Spleen (tissue), 11 donors: ENCODE measurements around the gene IFFO2. TPM values are rescaled to one million over a fixed set of nuclear protein-coding genes. Genes with fewer than 3 reads are reported as not detected.
A peak's percentile ranks its signal among the peaks of the same experiment; 100 is the strongest.

Experiments used
- DNase-seq: peaks from one replicate; pipeline ENCODE4 v3.0.0-alpha.2; 2020
- H3K27ac ChIP-seq, 8 donors: fragments of 200-600 bp; sonication (generic) in 7 of 8; 1 replicate in 4 of 8; 2 replicates in 4 of 8; pipeline versions ENCODE4 v1.5.0 to v1.8.0; 2016 to 2021; ENCODE audit warnings: inconsistent platforms in 4 of 8, mild to moderate bottlenecking in 4 of 8, moderate library complexity in 1 of 8
- H3K27me3 ChIP-seq, 7 donors: fragments of 200-600 bp; sonication (generic) in 6 of 7; replicated peaks in 1 of 7; 1 replicate in 4 of 7; 2 replicates in 3 of 7; pipeline versions ENCODE4 v1.5.0 to v1.8.0; 2016 to 2021; ENCODE audit warnings: inconsistent platforms in 3 of 7, mild to moderate bottlenecking in 1 of 7
- H3K36me3 ChIP-seq, 6 donors: fragments of 200-600 bp; sonication (generic) in 5 of 6; 1 replicate in 4 of 6; 2 replicates in 2 of 6; pipeline versions ENCODE4 v1.5.0 to v1.8.0; 2016 to 2021; ENCODE audit warnings: inconsistent platforms in 2 of 6
- H3K4me1 ChIP-seq, 6 donors: fragments of 200-600 bp; sonication (generic) in 5 of 6; 1 replicate in 3 of 6; 2 replicates in 3 of 6; pipeline versions ENCODE4 v1.5.0 to v1.8.0; 2016 to 2021; ENCODE audit warnings: inconsistent platforms in 3 of 6
- H3K4me3 ChIP-seq, 8 donors: fragments of 200-600 bp; sonication (generic) in 7 of 8; 1 replicate in 4 of 8; 2 replicates in 4 of 8; pipeline versions ENCODE4 v1.5.0 to v1.8.0; 2016 to 2021; ENCODE audit warnings: inconsistent platforms in 4 of 8, mild to moderate bottlenecking in 4 of 8, moderate library complexity in 2 of 8
- H3K9me3 ChIP-seq, 8 donors: fragments of 200-600 bp; sonication (generic) in 7 of 8; 1 replicate in 4 of 8; 2 replicates in 4 of 8; pipeline versions ENCODE4 v1.5.0 to v1.8.0; 2016 to 2021; ENCODE audit warnings: inconsistent platforms in 4 of 8
- POLR2A ChIP-seq, 3 donors: fragments of 450-650 bp; IDR thresholded peaks; one replicate each; pipeline ENCODE4 v1.5.1; 2017; ENCODE audit warnings: antibody characterized with exemption in 3 of 3, mild to moderate bottlenecking in 1 of 3
- POLR2AphosphoS5 ChIP-seq, 3 donors: sonication (generic); formaldehyde crosslinking; IDR thresholded peaks; one replicate each; pipeline ENCODE4 v1.5.1; 2017; ENCODE audit warnings: antibody characterized with exemption in 3 of 3
- WGBS, 5 donors: extraction: QIAGEN DNeasy Blood & Tissue Kit in 3 of 5; methylation state at CpG; one replicate each; pipeline versions ENCODE4 v1.1.5 to v1.1.7; 2013 to 2018; 5-methylcytosine and 5-hydroxymethylcytosine counted together
- intact Hi-C: fragments of 100-400 bp; cut with DNase I; formaldehyde crosslinking; loops from one replicate; pipeline ENCODE4 v1.15.0; 2023; ENCODE audit warnings: low total_unique reads
- polyA plus RNA-seq, 3 donors: library from polyadenylated mRNA; stranded (reverse); fragments of 200-250 nt; gene quantifications; one replicate each; pipeline ENCODE4 v1.2.1, GENCODE V29; 2013
- total RNA-seq, 7 donors: library from RNA; depleted of rRNA in 3 of 7; stranded (reverse); fragments of >200 nt in 3 of 7; fragmentation: NEBNext Ultra II Directional in 4 of 7; extraction: Animal tissue kit (Norgen Biotek cat#: 25700) in 4 of 7; gene quantifications; one replicate each; pipeline versions ENCODE4 v1.1.0 to v1.2.1, GENCODE V29; 2016 to 2021
- TF ChIP-seq, protein P1 (sequence below), 11 experiments: fragments of 200-600 bp in 7 of 11; fragments of 450-650 bp in 4 of 11; sonication (generic) in 4 of 11; IDR thresholded peaks in 8 of 11; conservative IDR thresholded peaks in 3 of 11; 1 replicate in 7 of 11; 2 replicates in 4 of 11; pipeline versions ENCODE4 v1.4.0 to v1.8.0; 2016 to 2021; ENCODE audit warnings: antibody characterized with exemption in 11 of 11, inconsistent platforms in 4 of 11, mild to moderate bottlenecking in 1 of 11
- donor health status: healthy with polysubstance abuse.
- donor health status: DM: no; HTN: no; CAD: no; lungs with moderate emphysema.
- donor health status: DM: no; HTN: no; CAD: no.
- donor health status: Bipolar disorder and iron deficiency.
- donor health status: healthy.
- donor health status: DM: no; HTN: no; CAD: no.
- donor health status: DM: yes; HTN: yes; CAD: no.

Gene IFFO2
- total and polyA plus RNA-seq, 10 donors = 2.7 to 19.7 (median 14.8) TPM

DNA sequence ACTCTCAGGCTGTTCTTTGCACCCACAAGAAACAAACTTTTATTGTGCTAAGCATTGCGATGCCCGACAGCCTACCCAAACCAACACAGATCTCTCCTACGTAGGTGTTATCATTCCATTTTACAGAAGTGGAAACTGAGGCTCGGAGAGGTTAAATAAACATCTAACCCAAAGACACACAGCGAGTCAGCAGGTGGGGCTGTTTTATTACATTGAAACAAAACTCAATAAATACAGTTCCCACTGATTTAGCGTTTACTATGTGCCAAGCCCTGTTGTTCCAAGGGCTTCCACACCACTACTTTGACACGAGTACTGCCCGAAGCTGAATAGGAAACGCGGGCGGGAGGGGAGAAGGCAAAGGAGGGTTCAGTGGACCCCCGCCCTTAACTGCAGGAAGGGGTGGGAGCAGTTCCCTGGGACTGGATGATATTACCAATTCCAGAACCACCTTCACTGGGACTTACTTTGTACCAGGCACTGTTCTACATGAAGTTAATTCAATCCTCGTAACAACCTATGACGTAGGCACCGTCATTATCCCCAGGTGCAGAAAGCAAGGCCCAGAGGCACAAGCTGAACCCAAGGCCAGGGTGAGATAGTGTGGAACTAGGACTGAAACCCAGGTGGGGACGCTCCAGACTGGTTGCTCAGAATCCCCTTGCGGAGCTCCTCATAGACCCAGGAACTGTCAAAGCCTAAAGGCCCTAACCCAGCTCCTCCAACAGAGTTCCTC lies 34.8 kb downstream of the IFFO2 start:
- intact Hi-C loops = no loop called here

DNA sequence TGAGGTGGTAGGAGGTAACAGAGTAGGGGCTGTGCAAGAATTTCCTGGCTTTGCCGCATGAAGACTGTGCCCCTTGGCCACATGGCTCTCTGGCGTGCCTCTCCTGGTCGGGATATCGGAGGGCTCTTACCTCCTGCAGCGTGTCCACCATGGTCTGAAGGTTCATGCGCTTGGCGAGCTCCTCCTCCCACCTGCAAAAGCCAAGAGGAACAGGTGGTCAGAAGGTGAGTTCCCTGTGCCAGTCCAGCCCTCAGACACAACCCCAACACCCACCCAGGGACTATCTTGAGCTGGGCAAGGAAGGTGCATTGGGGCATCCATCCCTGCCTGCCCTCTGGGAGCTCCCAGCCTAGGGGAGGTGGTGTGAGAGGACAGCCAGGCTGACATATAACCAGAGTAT lies 35.5 kb downstream of the IFFO2 start:
- Histone ChIP-seq H3K27ac (peak overlapping the region in 4 of 8 donors; percentile 78 to 97 (median 84)), H3K9me3 (no peaks in the 10 kb centered on the region), H3K4me1 (peaks cover 27 to 49% (median 43%) of the 10 kb centered on the region in 6 donors), H3K4me3 (no peak overlapping the region), H3K36me3 (peaks cover 0 to 54% (median 33%) of the 10 kb centered on the region in 6 donors), H3K27me3 (no peaks in the 10 kb centered on the region)
- intact Hi-C loops = no loop called here
- no peak for DNase-seq
- 91 to 100% (median 97%) methylated on average over 2 to 7 of the region's 7 CpGs for WGBS, 5 donors
- no peak for TF ChIP-seq POLR2A (IDR thresholded peaks at IDR 0.05)
- no peak for TF ChIP-seq POLR2AphosphoS5 (IDR thresholded peaks at IDR 0.05)
- TF ChIP-seq, protein P1, sequence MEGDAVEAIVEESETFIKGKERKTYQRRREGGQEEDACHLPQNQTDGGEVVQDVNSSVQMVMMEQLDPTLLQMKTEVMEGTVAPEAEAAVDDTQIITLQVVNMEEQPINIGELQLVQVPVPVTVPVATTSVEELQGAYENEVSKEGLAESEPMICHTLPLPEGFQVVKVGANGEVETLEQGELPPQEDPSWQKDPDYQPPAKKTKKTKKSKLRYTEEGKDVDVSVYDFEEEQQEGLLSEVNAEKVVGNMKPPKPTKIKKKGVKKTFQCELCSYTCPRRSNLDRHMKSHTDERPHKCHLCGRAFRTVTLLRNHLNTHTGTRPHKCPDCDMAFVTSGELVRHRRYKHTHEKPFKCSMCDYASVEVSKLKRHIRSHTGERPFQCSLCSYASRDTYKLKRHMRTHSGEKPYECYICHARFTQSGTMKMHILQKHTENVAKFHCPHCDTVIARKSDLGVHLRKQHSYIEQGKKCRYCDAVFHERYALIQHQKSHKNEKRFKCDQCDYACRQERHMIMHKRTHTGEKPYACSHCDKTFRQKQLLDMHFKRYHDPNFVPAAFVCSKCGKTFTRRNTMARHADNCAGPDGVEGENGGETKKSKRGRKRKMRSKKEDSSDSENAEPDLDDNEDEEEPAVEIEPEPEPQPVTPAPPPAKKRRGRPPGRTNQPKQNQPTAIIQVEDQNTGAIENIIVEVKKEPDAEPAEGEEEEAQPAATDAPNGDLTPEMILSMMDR (IDR thresholded peaks at IDR 0.05 in 8 of 11, conservative IDR thresholded peaks at IDR 0.05 in 3 of 11) = no peak

More for the DNA sequence above, 34.8 kb downstream of the IFFO2 start:
- DNase-seq = no peak
- TF ChIP-seq, protein P1 (IDR thresholded peaks at IDR 0.05 in 8 of 11, conservative IDR thresholded peaks at IDR 0.05 in 3 of 11) = peak in 5 of 11 experiments; percentile 1 to 35 (median 23)
- TF ChIP-seq POLR2A (IDR thresholded peaks at IDR 0.05) = no peak
- Histone ChIP-seq H3K4me3 (no peak overlapping the region), H3K27ac (peak overlapping the region in 7 of 8 donors; percentile 61 to 97 (median 82)), H3K27me3 (no peaks in the 10 kb centered on the region), H3K9me3 (no peaks in the 10 kb centered on the region), H3K4me1 (peaks cover 32 to 57% (median 51%) of the 10 kb centered on the region in 6 donors), H3K36me3 (peaks cover 0 to 47% (median 25%) of the 10 kb centered on the region in 6 donors)
- WGBS, 5 donors = 68 to 75% (median 73%) methylated on average over 17 of the region's 17 CpGs

DNA sequence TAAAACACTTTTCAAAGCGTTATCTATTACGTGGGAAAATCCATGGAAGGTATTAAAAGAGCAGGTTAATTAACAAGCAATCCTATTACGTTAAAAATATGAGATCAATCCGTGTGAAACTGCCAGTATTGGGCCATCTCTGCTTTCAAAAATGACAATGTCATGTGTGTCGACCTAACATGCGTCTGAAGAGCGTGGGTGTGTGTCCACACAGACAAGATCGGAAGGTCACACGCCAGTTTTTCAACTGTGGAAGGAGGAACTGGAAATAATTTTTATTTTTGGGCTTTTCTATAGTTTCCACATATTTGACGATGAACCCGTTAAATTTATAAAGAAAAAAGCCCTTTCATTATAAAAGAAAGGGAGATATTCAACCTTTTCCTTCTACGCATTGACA lies 36.5 kb downstream of the IFFO2 start:
- no peak overlapping the region for H3K4me3 ChIP-seq
- 82 to 94% (median 89%) methylated on average over 12 of the region's 12 CpGs for WGBS, 5 donors
- H3K4me1 ChIP-seq = peaks cover 24 to 49% (median 40%) of the 10 kb centered on the region in 6 donors
- H3K36me3 ChIP-seq = peaks cover 0 to 64% (median 40%) of the 10 kb centered on the region in 6 donors
- H3K9me3 ChIP-seq = no peaks in the 10 kb centered on the region
- H3K27ac ChIP-seq = no peak overlapping the region
- DNase-seq = no peak
- intact Hi-C loops = no loop called here
- TF ChIP-seq, protein P1 (IDR thresholded peaks at IDR 0.05 in 8 of 11, conservative IDR thresholded peaks at IDR 0.05 in 3 of 11) = no peak
- no peaks in the 10 kb centered on the region for H3K27me3 ChIP-seq

DNA sequence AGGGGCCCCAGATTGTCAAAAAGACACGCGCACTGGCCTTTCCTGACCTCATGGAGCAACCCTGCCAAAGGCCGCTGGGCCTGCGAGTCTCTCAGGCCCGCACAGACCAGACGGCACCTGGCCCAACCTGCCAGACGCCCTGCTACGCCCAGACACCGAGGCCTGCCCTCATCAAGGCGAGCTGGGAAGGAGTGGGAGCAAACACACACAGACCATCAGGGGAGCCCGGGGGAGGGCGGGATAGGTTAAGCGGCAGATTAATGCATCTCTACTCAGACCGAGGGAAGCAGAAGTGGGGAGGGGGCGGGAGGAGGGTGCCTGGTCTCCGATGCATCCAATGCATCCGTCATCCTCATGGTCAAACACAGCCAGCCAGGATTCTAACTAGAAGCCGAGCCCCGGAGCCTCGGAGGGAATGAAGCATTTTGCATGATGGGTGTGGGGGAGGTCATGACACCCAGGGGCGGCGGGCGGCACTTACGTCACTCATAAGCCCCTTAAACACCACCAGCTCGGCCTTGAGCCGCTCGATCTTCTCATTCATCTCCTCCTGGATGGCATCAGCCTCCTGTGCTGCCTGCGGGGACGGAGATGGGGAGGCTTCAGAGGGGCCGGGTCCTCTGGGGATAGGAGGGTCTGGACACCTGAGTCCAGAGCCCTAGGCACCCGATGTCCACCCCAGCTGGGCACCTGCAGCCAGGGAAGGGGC lies 37.1 kb downstream of the IFFO2 start:
- no peak overlapping the region for H3K4me3 ChIP-seq
- peaks cover 20 to 49% (median 34%) of the 10 kb centered on the region in 6 donors for H3K4me1 ChIP-seq
- H3K9me3 ChIP-seq = no peaks in the 10 kb centered on the region
- H3K36me3 ChIP-seq = peaks cover 0 to 68% (median 40%) of the 10 kb centered on the region in 6 donors
- no peak for DNase-seq
- intact Hi-C loops = no loop called here
- no peaks in the 10 kb centered on the region for H3K27me3 ChIP-seq
- TF ChIP-seq POLR2A (IDR thresholded peaks at IDR 0.05) (no peak), POLR2AphosphoS5 (IDR thresholded peaks at IDR 0.05) (peak in 1 of 3 donors; percentile 10)
- 86 to 95% (median 93%) methylated on average over 28 to 31 of the region's 31 CpGs for WGBS, 5 donors
- H3K27ac ChIP-seq = no peak overlapping the region
